Measurements from ENCODE around the gene DNAH12. TPM values are rescaled to one million over a fixed set of nuclear protein-coding genes. Genes with fewer than 3 reads are reported as not detected.

Gene DNAH12
- total and polyA plus RNA-seq, 9 of the 15 experiments (the other 6 are each of a cell fraction or from before 2014, with no cell fraction given), result 0.01 to 0.04 (median 0.01) TPM; not detected in 5

Small RNAs within 50 kb of the gene (small RNA-seq; reads per million reads assigned to genes)
- gene RF00019 (not detected), gene RNU6-108P (not detected), gene RNU6-1181P (not detected), gene RNU6-483P (not detected)

Other genes starting within 250 kb of the DNAH12 start
- gene PDE12, start 11.9 kb upstream of the DNAH12 start, total RNA-seq (2014; rRNA removed), result 11.0 and 15.7 TPM in 2 replicates
- 9.0 and 9.2 TPM in 2 replicates for gene PDE12, start 11.9 kb upstream of the DNAH12 start, total RNA-seq (2014; rRNA removed; fragmentation: Illumina TruSeq; extraction: Trizol)
- 9.3 and 10.4 TPM in 2 replicates for gene PDE12, start 11.9 kb upstream of the DNAH12 start, total RNA-seq (2015; rRNA removed; fragmentation: Illumina TruSeq; extraction: Trizol)
- 19.9 and 20.5 TPM in 2 replicates for gene PDE12, start 11.9 kb upstream of the DNAH12 start, total RNA-seq (2021)
- 10.2 and 10.4 TPM in 2 replicates for gene PDE12, start 11.9 kb upstream of the DNAH12 start, polyA plus RNA-seq (2011; rRNA removed)
- gene PDE12, start 11.9 kb upstream of the DNAH12 start, polyA plus RNA-seq (2014; fragmentation: Illumina TruSeq; extraction: Trizol), result 7.8 and 9.3 TPM in 2 replicates
- gene PDE12, start 11.9 kb upstream of the DNAH12 start, polyA plus RNA-seq (2014; fragmentation: Nextera tagmentation; extraction: Ambion mirVana), result 1 to 10 TPM; 2.1 to 8.0 TPM
- gene PDE12, start 11.9 kb upstream of the DNAH12 start, polyA plus RNA-seq (2014; rRNA removed), result 8.5 and 10.0 TPM in 2 replicates
- gene ARF4, start 53.0 kb upstream of the DNAH12 start, total RNA-seq (2014; rRNA removed), result 41.1 and 59.1 TPM in 2 replicates
- gene ARF4, start 53.0 kb upstream of the DNAH12 start, total RNA-seq (2014; rRNA removed; fragmentation: Illumina TruSeq; extraction: Trizol), result 83.8 and 93.5 TPM in 2 replicates
- gene ARF4, start 53.0 kb upstream of the DNAH12 start, total RNA-seq (2015; rRNA removed; fragmentation: Illumina TruSeq; extraction: Trizol), result 72.2 and 72.4 TPM in 2 replicates
- gene ARF4, start 53.0 kb upstream of the DNAH12 start, total RNA-seq (2021), result 65.1 and 70.4 TPM in 2 replicates
- 151 and 172 TPM in 2 replicates for gene ARF4, start 53.0 kb upstream of the DNAH12 start, polyA plus RNA-seq (2011; rRNA removed)
- gene ARF4, start 53.0 kb upstream of the DNAH12 start, polyA plus RNA-seq (2014; fragmentation: Illumina TruSeq; extraction: Trizol), result 114 and 142 TPM in 2 replicates
- 100 to 1,000 TPM; 226 to 273 TPM for gene ARF4, start 53.0 kb upstream of the DNAH12 start, polyA plus RNA-seq (2014; fragmentation: Nextera tagmentation; extraction: Ambion mirVana)
- gene ARF4, start 53.0 kb upstream of the DNAH12 start, polyA plus RNA-seq (2014; rRNA removed), result 82.0 and 95.2 TPM in 2 replicates
- 6.0 and 7.3 TPM in 2 replicates for gene DENND6A, start 148.7 kb upstream of the DNAH12 start, total RNA-seq (2014; rRNA removed)
- 10.3 and 12.8 TPM in 2 replicates for gene DENND6A, start 148.7 kb upstream of the DNAH12 start, total RNA-seq (2014; rRNA removed; fragmentation: Illumina TruSeq; extraction: Trizol)
- 11.7 and 12.7 TPM in 2 replicates for gene DENND6A, start 148.7 kb upstream of the DNAH12 start, total RNA-seq (2015; rRNA removed; fragmentation: Illumina TruSeq; extraction: Trizol)
- gene DENND6A, start 148.7 kb upstream of the DNAH12 start, total RNA-seq (2021), result 10.0 and 10.9 TPM in 2 replicates
- 10.0 and 15.5 TPM in 2 replicates for gene DENND6A, start 148.7 kb upstream of the DNAH12 start, polyA plus RNA-seq (2011; rRNA removed)
- gene DENND6A, start 148.7 kb upstream of the DNAH12 start, polyA plus RNA-seq (2014; fragmentation: Illumina TruSeq; extraction: Trizol), result 7.1 TPM in 2 replicates
- 1 to 10 TPM; 1.5 to 2.0 TPM for gene DENND6A, start 148.7 kb upstream of the DNAH12 start, polyA plus RNA-seq (2014; fragmentation: Nextera tagmentation; extraction: Ambion mirVana)
- gene DENND6A, start 148.7 kb upstream of the DNAH12 start, polyA plus RNA-seq (2014; rRNA removed), result 4.4 and 5.2 TPM in 2 replicates
- 27.5 and 28.3 TPM in 2 replicates for gene SLMAP, start 212.0 kb upstream of the DNAH12 start, total RNA-seq (2014; rRNA removed)
- gene SLMAP, start 212.0 kb upstream of the DNAH12 start, total RNA-seq (2014; rRNA removed; fragmentation: Illumina TruSeq; extraction: Trizol), result 38.1 and 46.8 TPM in 2 replicates
- 34.1 and 35.0 TPM in 2 replicates for gene SLMAP, start 212.0 kb upstream of the DNAH12 start, total RNA-seq (2015; rRNA removed; fragmentation: Illumina TruSeq; extraction: Trizol)
- 50.7 and 59.3 TPM in 2 replicates for gene SLMAP, start 212.0 kb upstream of the DNAH12 start, total RNA-seq (2021)
- gene SLMAP, start 212.0 kb upstream of the DNAH12 start, polyA plus RNA-seq (2011; rRNA removed), result 22.4 and 25.8 TPM in 2 replicates
- gene SLMAP, start 212.0 kb upstream of the DNAH12 start, polyA plus RNA-seq (2014; fragmentation: Illumina TruSeq; extraction: Trizol), result 25.5 and 30.8 TPM in 2 replicates
- gene SLMAP, start 212.0 kb upstream of the DNAH12 start, polyA plus RNA-seq (2014; fragmentation: Nextera tagmentation; extraction: Ambion mirVana), result 10 to 100 TPM; 12.1 to 12.7 TPM
- 19.5 and 22.1 TPM in 2 replicates for gene SLMAP, start 212.0 kb upstream of the DNAH12 start, polyA plus RNA-seq (2014; rRNA removed)